Measurements from ENCODE around the gene SH3RF3. TPM values are rescaled to one million over a fixed set of nuclear protein-coding genes. Genes with fewer than 3 reads are reported as not detected.

Gene SH3RF3
- total RNA-seq, 2 donors from 2014 or later: 37.4 to 61.7 TPM

DNA sequence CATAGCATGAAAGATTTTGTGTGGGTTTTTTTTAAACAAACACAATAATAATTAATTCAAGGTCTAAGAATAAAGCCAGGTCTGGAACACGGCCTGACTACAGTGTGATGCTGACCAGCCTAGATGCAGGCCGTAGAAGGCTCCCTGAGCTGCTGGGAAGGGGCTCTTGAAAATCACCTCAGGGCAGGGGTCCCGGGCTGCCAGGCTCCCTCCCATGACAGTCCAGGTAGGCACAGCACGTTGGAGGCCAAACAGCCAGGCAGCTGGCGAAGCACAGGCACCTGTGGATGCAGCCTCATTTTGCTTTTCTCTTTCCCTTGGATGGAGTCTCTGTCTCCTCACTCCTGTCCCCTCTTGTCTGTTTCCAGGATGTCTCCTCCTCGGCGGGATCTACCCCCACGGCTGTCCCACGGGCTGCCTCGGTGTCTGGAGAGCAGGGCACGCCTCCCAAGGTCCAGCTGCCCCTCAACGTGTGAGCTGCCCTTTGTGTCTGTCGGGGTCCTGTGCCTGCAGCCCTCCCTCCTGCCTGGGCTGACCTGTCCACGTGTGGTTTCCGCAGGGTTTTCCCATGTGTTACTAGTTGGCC, 290.3 kb downstream of the SH3RF3 start:
- H3K27ac ChIP-seq: peak overlapping the region; percentile 0 to 72
- no peak for ATAC-seq (ENCODE audit: insufficient number of reproducible peaks, low FRiP score, low read depth)
- no peak for DNase-seq (ENCODE audit: low spot score)
- H3K9me3 ChIP-seq: no peaks in the 10 kb centered on the region
- no peak for TF ChIP-seq CTCF (IDR thresholded peaks at IDR 0.05)
- H3K27me3 ChIP-seq (replicated peaks; ENCODE audit: insufficient read depth): no peaks in the 10 kb centered on the region
- H3K36me3 ChIP-seq: no peaks in the 10 kb centered on the region
- H3K4me1 ChIP-seq (ENCODE audit: control insufficient read depth in 1 of 2, low read depth in 2 of 2): peaks cover 3 to 24% of the 10 kb centered on the region in 2 donors
- H3K4me3 ChIP-seq: no peak overlapping the region

DNA sequence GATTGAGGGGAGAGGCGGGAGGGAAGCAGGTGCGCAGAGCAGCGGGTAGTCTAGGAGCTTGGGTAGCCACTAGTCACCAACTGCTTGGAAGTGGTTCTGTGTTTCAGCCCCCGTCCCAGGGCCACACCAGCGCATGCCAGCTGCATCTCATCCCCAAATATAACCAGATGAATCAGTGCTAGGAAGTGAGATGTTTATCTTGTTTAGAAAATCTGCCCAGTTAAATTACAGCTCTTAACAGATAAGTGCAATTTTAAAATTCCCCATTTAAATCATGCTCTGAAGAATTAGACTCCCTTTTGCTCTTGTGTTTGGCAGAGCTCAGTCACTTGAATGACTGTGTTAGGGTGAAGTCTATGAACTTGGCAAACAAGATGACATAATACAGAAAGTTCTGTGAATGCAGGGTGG, 291.0 kb downstream of the SH3RF3 start:
- peak overlapping the region; percentile 31 to 72 for H3K27ac ChIP-seq

GRCh38 chr2:109421101-109421500, 292.1 kb downstream of the SH3RF3 start:
- no peak for ATAC-seq (ENCODE audit: insufficient number of reproducible peaks, low FRiP score, low read depth)
- TF ChIP-seq CTCF (IDR thresholded peaks at IDR 0.05): no peak
- Histone ChIP-seq H3K27ac (peak overlapping the region in 1 of 2 donors; percentile 72), H3K36me3 (no peaks in the 10 kb centered on the region), H3K4me3 (no peak overlapping the region), H3K27me3 (replicated peaks; ENCODE audit: insufficient read depth) (no peaks in the 10 kb centered on the region), H3K9me3 (no peaks in the 10 kb centered on the region), H3K4me1 (ENCODE audit: control insufficient read depth in 1 of 2, low read depth in 2 of 2) (peaks cover 3 to 24% of the 10 kb centered on the region in 2 donors)
- no peak for DNase-seq (ENCODE audit: low spot score)

More for the DNA sequence above, 291.0 kb downstream of the SH3RF3 start:
- no peak for DNase-seq (ENCODE audit: low spot score)
- TF ChIP-seq CTCF (IDR thresholded peaks at IDR 0.05): no peak
- no peak overlapping the region for H3K4me3 ChIP-seq
- peaks cover 3 to 24% of the 10 kb centered on the region in 2 donors for H3K4me1 ChIP-seq (ENCODE audit: control insufficient read depth in 1 of 2, low read depth in 2 of 2)
- H3K27me3 ChIP-seq (replicated peaks; ENCODE audit: insufficient read depth): no peaks in the 10 kb centered on the region
- ATAC-seq (ENCODE audit: insufficient number of reproducible peaks, low FRiP score, low read depth): no peak
- H3K36me3 ChIP-seq: no peaks in the 10 kb centered on the region
- H3K9me3 ChIP-seq: no peaks in the 10 kb centered on the region

GRCh38 chr2:109421642-109422041, 292.6 kb downstream of the SH3RF3 start:
- no peak overlapping the region for H3K27ac ChIP-seq
- H3K9me3 ChIP-seq: no peaks in the 10 kb centered on the region
- peaks cover 3 to 24% of the 10 kb centered on the region in 2 donors for H3K4me1 ChIP-seq (ENCODE audit: control insufficient read depth in 1 of 2, low read depth in 2 of 2)
- H3K36me3 ChIP-seq: no peaks in the 10 kb centered on the region
- no peaks in the 10 kb centered on the region for H3K27me3 ChIP-seq (replicated peaks; ENCODE audit: insufficient read depth)
- ATAC-seq (ENCODE audit: insufficient number of reproducible peaks, low FRiP score, low read depth): no peak
- H3K4me3 ChIP-seq: no peak overlapping the region
- TF ChIP-seq CTCF (IDR thresholded peaks at IDR 0.05): no peak
- DNase-seq (ENCODE audit: low spot score): no peak

DNA sequence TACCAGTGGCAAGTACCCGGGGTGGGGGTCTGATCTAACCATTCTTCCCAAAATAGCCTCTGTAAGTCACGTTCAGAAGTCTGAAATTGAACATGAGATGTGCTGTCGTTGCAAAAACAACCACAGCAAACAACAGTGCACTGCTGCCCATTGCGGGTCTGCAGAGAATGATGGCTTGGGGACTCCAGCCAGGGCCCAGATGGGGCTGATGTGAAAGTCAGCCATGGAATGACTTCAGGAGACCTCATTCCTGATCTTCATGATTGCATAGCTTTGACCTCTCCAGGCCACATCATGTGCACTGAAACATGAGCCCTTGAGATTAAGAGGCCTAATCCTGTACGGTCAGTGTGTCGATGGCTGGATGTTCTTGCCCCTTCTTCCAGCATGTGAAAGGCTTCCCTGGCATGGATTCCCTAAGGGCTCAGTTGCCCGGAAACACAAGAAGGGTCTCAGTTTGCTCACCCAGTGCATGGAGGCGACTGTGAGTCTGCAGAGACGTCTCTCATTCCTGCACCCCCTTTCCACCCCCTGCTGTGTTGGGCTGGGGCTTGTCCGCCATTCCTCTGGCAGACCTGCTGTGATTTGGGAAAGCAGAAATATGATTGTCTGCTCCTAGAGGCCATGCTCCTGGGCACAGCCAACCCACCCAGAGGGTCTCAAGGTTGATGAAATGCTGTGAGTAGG, 293.2 kb downstream of the SH3RF3 start:
- no peaks in the 10 kb centered on the region for H3K9me3 ChIP-seq
- H3K4me3 ChIP-seq: no peak overlapping the region
- no peak for DNase-seq (ENCODE audit: low spot score)
- no peaks in the 10 kb centered on the region for H3K27me3 ChIP-seq (replicated peaks; ENCODE audit: insufficient read depth)
- no peak for ATAC-seq (ENCODE audit: insufficient number of reproducible peaks, low FRiP score, low read depth)
- peaks cover 3 to 24% of the 10 kb centered on the region in 2 donors for H3K4me1 ChIP-seq (ENCODE audit: control insufficient read depth in 1 of 2, low read depth in 2 of 2)
- no peaks in the 10 kb centered on the region for H3K36me3 ChIP-seq
- TF ChIP-seq CTCF (IDR thresholded peaks at IDR 0.05): no peak
- no peak overlapping the region for H3K27ac ChIP-seq

Measured in thoracic aorta (tissue), 2 donors.